ENCODE data around the gene NFIA.

DNA sequence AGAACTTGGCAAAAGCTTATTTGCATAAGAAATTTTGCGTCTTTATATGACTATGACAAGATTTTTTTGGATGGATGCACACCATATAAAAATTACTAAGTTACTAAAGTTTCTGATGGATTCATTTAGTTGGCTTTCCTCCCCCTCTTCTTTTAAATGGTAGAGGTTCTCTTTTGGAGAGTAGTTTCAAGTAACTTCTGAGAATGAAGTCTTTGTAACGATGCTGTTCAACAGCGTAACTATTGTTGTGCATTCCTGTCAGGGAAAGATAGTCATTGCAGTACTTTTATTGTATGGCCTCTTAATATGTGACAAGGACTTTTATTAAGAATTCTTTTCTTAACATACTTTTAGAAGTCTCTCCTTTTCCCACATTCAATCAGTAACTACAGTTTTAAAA is 16.0 kb downstream of the NFIA start:
- TF ChIP-seq, protein P1, sequence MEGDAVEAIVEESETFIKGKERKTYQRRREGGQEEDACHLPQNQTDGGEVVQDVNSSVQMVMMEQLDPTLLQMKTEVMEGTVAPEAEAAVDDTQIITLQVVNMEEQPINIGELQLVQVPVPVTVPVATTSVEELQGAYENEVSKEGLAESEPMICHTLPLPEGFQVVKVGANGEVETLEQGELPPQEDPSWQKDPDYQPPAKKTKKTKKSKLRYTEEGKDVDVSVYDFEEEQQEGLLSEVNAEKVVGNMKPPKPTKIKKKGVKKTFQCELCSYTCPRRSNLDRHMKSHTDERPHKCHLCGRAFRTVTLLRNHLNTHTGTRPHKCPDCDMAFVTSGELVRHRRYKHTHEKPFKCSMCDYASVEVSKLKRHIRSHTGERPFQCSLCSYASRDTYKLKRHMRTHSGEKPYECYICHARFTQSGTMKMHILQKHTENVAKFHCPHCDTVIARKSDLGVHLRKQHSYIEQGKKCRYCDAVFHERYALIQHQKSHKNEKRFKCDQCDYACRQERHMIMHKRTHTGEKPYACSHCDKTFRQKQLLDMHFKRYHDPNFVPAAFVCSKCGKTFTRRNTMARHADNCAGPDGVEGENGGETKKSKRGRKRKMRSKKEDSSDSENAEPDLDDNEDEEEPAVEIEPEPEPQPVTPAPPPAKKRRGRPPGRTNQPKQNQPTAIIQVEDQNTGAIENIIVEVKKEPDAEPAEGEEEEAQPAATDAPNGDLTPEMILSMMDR (IDR thresholded peaks at IDR 0.05), result no peak
- TF ChIP-seq POLR2A (IDR thresholded peaks at IDR 0.05) (no peak), POLR2AphosphoS5 (IDR thresholded peaks at IDR 0.05) (no peak)
